ENCODE measurements around the gene FAM120A.

DNA sequence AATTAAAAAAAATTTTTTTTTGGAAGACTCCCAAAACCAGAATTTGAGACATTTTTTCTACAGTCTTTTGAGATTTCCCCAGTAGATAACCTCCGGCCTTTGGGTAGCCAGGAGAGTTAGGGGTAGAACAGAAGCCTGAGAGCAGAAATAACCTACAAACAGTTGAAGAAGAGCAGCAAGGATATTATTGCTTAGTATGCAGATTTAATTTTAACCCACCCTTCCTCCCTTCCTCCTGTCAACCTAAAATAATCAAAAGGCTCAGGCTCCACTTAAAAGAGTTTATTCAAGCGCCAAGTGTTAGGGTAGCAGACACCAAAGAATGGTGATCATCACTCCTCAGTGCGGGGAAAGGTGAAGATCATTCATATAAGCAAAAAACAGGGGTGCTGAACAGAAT, 17.4 kb upstream of the FAM120A start:
- TF ChIP-seq, protein P1, sequence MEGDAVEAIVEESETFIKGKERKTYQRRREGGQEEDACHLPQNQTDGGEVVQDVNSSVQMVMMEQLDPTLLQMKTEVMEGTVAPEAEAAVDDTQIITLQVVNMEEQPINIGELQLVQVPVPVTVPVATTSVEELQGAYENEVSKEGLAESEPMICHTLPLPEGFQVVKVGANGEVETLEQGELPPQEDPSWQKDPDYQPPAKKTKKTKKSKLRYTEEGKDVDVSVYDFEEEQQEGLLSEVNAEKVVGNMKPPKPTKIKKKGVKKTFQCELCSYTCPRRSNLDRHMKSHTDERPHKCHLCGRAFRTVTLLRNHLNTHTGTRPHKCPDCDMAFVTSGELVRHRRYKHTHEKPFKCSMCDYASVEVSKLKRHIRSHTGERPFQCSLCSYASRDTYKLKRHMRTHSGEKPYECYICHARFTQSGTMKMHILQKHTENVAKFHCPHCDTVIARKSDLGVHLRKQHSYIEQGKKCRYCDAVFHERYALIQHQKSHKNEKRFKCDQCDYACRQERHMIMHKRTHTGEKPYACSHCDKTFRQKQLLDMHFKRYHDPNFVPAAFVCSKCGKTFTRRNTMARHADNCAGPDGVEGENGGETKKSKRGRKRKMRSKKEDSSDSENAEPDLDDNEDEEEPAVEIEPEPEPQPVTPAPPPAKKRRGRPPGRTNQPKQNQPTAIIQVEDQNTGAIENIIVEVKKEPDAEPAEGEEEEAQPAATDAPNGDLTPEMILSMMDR (IDR thresholded peaks at IDR 0.05 in 4 of 5, conservative IDR thresholded peaks at IDR 0.05 in 1 of 5) = no peak
- no peak for TF ChIP-seq POLR2A (IDR thresholded peaks at IDR 0.05)
